GM12864 (cell line): Measurements from ENCODE around the gene CD109.
"Not testable (repeated sequence)": the region's sequence is repeated elsewhere in the genome, so short reads cannot be mapped to it uniquely, and the experiment has no call there.

Experiments
- DNase-seq: peaks from one replicate; pipeline ENCODE4 v3.0.0-alpha.2; 2011; ENCODE audit warnings: low read depth
- H3K4me3 ChIP-seq: 2 replicates; pipeline ENCODE4 v1.5.1; 2011; ENCODE audit warnings: mild to moderate bottlenecking, low read depth, low read length, control low read depth
- CTCF ChIP-seq: IDR thresholded peaks from 2 replicates; pipeline ENCODE4 v1.5.1; 2011; ENCODE audit warnings: low read depth, mild to moderate bottlenecking, moderate library complexity, low read length, control low read depth, inconsistent platforms; ENCODE audit errors: missing control alignments

CD109 gene

GRCh38 chr6:73713426-73714147 is 17.6 kb downstream of the CD109 start:
- H3K4me3 ChIP-seq, result no peak overlapping the region
- DNase-seq, result no peak
- TF ChIP-seq CTCF, result no peak

- not testable (repeated sequence) for DNase-seq, H3K4me3 ChIP-seq
Observed at GRCh38 chr6:73715111-73715508, 19.1 kb downstream of the CD109 start.

DNA sequence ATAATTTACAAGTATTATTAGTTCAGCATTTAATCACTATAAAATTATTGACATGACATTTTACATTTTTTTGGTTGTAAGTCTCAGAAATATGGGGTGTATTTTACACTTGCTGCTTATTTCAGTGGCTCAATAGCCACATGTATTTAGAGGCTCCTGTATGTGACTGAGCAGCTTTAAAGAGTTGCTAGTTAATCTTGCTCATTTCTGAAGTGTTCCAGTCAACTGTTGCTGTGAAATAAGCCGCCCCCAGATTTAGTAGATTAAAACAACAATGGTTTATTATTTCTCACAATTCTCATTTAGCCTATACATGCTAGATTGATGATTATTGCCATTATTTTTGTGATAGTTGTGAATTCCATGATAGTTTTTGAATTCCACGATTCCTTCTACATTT is 23.0 kb downstream of the CD109 start:
- no peak for DNase-seq
- no peak for TF ChIP-seq CTCF
- H3K4me3 ChIP-seq, result no peak overlapping the region

GRCh38 chr6:73722318-73723060 is 26.5 kb downstream of the CD109 start:
- no peak for DNase-seq
- TF ChIP-seq CTCF, result no peak
- no peak overlapping the region for H3K4me3 ChIP-seq

DNA sequence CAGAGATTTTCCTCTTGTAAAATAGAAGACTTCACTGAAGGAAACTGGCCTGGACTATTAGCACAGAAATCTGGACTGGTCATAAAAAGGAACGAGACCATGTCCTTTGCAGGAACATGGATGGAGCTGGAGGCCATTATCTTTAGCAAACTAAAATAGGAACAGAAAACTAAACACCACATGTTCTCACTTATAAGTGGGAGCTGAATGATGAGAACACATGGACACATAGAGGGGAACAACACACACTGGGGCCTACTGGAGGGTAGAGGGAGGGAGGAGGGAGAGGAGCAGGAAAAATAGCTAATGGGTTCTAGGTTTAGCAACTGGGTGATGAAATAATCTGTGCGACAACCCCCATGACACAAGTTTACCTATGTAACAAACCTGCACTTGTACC is 27.5 kb downstream of the CD109 start:
- not testable (repeated sequence) for H3K4me3 ChIP-seq, DNase-seq

- no peak for DNase-seq
- no peak overlapping the region for H3K4me3 ChIP-seq
- no peak for TF ChIP-seq CTCF
Observed at GRCh38 chr6:73724389-73724788, 28.4 kb downstream of the CD109 start.

DNA sequence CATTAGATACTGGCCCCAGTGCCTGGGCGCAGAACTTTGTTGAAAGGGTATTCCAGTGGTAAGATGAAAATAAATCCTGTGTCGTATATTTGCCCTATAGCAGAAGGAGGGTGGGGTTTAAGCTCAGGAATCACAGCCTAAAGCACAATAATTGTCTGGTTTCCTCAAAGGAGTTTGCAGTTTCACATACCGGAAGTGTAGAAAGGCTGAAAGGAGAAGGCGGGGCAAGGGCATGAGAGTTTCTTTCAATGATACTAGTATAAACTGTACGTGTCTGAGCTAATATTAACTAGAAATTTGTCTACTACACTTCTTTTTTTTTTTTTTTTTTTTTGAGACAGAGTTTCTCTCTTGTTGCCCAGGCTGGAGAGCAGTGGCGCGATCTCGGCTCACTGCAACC is 29.2 kb downstream of the CD109 start:
- DNase-seq, H3K4me3 ChIP-seq: not testable (repeated sequence)

DNA sequence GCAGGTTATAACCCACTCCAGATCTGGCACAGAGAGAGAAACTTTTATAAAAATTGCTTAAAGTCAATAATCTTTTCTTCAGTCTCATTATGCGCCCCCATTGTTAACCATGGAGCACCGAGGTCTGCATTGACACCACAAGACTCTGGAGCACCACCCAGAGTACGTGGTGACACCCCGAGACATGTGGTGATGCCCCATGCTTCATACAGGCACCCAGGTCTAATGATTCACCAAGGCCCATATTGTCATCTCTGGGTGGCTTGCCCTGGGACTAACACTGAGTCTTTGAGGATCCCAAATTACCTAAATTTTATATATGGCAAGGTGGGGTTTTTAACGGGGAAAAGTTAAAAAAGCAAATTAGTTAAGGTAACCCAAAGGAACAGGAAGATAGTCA is 31.1 kb downstream of the CD109 start:
- TF ChIP-seq CTCF, result no peak
- no peak overlapping the region for H3K4me3 ChIP-seq
- DNase-seq, result no peak
